ENCODE results near the gene PKMYT1. TPM values are rescaled to one million over a fixed set of nuclear protein-coding genes. Genes with fewer than 3 reads are reported as not detected.

Gene PKMYT1
- total and polyA plus RNA-seq, 2 of the 4 experiments (the other 2 are of a cell fraction) = 1.8 to 14.9 TPM

DNA sequence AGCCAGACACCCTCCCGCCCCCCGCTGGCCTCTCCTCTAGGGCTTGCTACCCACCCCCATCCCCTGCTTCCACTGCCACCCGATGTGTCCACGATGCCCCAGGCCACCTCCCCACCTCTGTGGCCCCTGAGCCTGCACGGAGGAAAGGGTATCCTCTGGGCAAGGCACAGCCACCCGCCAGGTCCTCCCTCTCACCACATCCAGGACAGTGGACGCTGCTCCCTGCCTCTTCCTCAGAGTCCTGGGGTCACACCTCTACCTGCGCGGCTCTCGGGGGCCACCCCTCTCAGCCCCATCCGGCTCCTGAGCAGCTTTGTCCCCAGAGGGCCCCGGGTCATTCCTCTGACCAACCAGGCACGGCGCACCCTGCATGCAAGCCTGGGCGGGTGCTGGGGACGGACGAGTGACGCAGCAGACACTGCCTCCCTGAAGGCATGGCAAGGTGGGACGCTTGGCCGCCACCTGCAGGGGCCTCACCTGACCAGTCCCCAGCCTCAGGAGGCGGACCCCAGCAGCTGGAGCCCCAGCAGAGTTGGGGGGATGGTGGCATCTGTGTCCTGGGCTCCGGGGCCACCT, 43.7 kb downstream of the PKMYT1 start:
- in situ Hi-C loops (cut with MboI; ENCODE audit: low sequenced_read_pairs) = no loop called here
- intact Hi-C loops (cut with micrococcal nuclease) = no loop called here
- Histone ChIP-seq H3K56ac (ENCODE audit: extremely low read depth, insufficient read depth, low read length) (no peak overlapping the region), H3K79me1 (ENCODE audit: low read depth in 1 of 2, low read length in 2 of 2) (peaks cover 0 to 4% of the 10 kb centered on the region in 2 experiments; a peak in 1 of 4 replicates), H3K9me1 (ENCODE audit: insufficient read depth, low read length) (no peaks in the 10 kb centered on the region), H4K91ac (ENCODE audit: insufficient read depth, low read depth, low read length) (no peak overlapping the region), H2BK120ac (ENCODE audit: low read depth, low read length) (no peak overlapping the region), H3K27ac (ENCODE audit: insufficient read depth, low read length) (no peak overlapping the region), H4K20me1 (ENCODE audit: insufficient read depth, low read length) (no peaks in the 10 kb centered on the region), H4K5ac (ENCODE audit: low read depth, low read length) (no peak overlapping the region), H4K8ac (ENCODE audit: low read depth in 2 of 2, low read length in 2 of 2) (no peak overlapping the region), H3K4me2 (ENCODE audit: low read depth, low read length) (no peak overlapping the region), H2AFZ (replicated peaks; ENCODE audit: low read length, poor library complexity) (no peak overlapping the region), H2AK5ac (ENCODE audit: low read depth, low read length) (no peak overlapping the region), H3K14ac (replicated peaks; ENCODE audit: low read depth, low read length) (no peak overlapping the region), H2AK9ac (replicated peaks; ENCODE audit: low read depth, low read length, poor library complexity) (no peak overlapping the region), H2BK15ac (ENCODE audit: low read depth, low read length) (no peak overlapping the region), H3K36me3 (ENCODE audit: control insufficient read depth, insufficient read depth, low read length) (peaks cover 69% of the 10 kb centered on the region), H3K4me3 (ENCODE audit: insufficient read depth, low read depth, low read length) (no peak overlapping the region), H3K4me1 (ENCODE audit: control insufficient read depth, insufficient read depth, low read length) (no peaks in the 10 kb centered on the region), H2BK20ac (ENCODE audit: low read depth, low read length) (no peak overlapping the region), H3K23ac (ENCODE audit: low read depth, low read length) (no peak overlapping the region), H3K9me3 (ENCODE audit: control insufficient read depth, insufficient read depth, low read length) (no peaks in the 10 kb centered on the region), H3K9ac (ENCODE audit: low read depth, low read length) (no peak overlapping the region), H3K27me3 (ENCODE audit: control insufficient read depth, insufficient read depth, low read length) (no peaks in the 10 kb centered on the region), H3K4ac (ENCODE audit: low read depth, low read length) (no peak overlapping the region), H2BK5ac (ENCODE audit: low read depth, low read length, poor library complexity, severe bottlenecking) (no peak overlapping the region), H3K18ac (ENCODE audit: low read depth, low read length) (no peak overlapping the region)
- TF ChIP-seq RFX5 (IDR thresholded peaks at IDR 0.05; ENCODE audit: low read depth, low read length) (no peak), RAD21 (IDR thresholded peaks at IDR 0.05; ENCODE audit: low read length) (no peak), MAFK (IDR thresholded peaks at IDR 0.05; ENCODE audit: low read depth, low read length) (no peak), CEBPB (IDR thresholded peaks at IDR 0.05; ENCODE audit: low read depth, low read length) (no peak), POLR2A (IDR thresholded peaks at IDR 0.05; ENCODE audit: low read depth, low read length) (no peak), BHLHE40 (IDR thresholded peaks at IDR 0.05; ENCODE audit: low read depth, low read length) (no peak), RCOR1 (IDR thresholded peaks at IDR 0.05; ENCODE audit: insufficient replicate concordance, low read length) (no peak), SMC3 (IDR thresholded peaks at IDR 0.05; ENCODE audit: low read depth, low read length) (no peak), CHD1 (IDR thresholded peaks at IDR 0.05; ENCODE audit: low read depth, low read length) (no peak), ELK1 (IDR thresholded peaks at IDR 0.05; ENCODE audit: borderline replicate concordance, low read depth, low read length) (no peak), MXI1 (IDR thresholded peaks at IDR 0.05; ENCODE audit: borderline replicate concordance, low read depth, low read length) (no peak), NFE2L2 (IDR thresholded peaks at IDR 0.05; ENCODE audit: low read depth, low read length) (no peak), FOS (IDR thresholded peaks at IDR 0.05; ENCODE audit: low read depth, low read length) (no peak), USF2 (IDR thresholded peaks at IDR 0.05; ENCODE audit: low read depth, low read length) (no peak), MAZ (IDR thresholded peaks at IDR 0.05; ENCODE audit: borderline replicate concordance, low read depth, low read length) (no peak), CTCF (conservative IDR thresholded peaks at IDR 0.05; ENCODE audit: low read depth, low read length) (no peak)
- no TSS peak for BruUV-seq (replicated peaks)
- DNase-seq (no peak), ATAC-seq (ENCODE audit: low read depth) (no peak)
- POLR2A ChIA-PET (ENCODE audit: unreplicated experiment) = no interaction called here
- 93% methylated on average over 4 of the region's 22 CpGs; no CpG with 5 or more reads in 1 of the 2 experiments for WGBS, 2 experiments (ENCODE audit: extremely low coverage in 2 of 2, insufficient read length in 1 of 2)
- CTCF ChIA-PET = no interaction called here
- dilution Hi-C loops (cut with HindIII; ENCODE audit: low sequenced_read_pairs, unreplicated experiment) = no loop called here
